GM12801 (cell line): ENCODE measurements around the gene NOTCH3.

Source experiments
- TF ChIP-seq, protein P1 (sequence below): IDR thresholded peaks from one replicate; pipeline ENCODE4 v1.5.1; 2011; ENCODE audit warnings: control low read depth; ENCODE audit not compliant: insufficient read length; ENCODE audit errors: extremely low read depth

NOTCH3 gene

DNA sequence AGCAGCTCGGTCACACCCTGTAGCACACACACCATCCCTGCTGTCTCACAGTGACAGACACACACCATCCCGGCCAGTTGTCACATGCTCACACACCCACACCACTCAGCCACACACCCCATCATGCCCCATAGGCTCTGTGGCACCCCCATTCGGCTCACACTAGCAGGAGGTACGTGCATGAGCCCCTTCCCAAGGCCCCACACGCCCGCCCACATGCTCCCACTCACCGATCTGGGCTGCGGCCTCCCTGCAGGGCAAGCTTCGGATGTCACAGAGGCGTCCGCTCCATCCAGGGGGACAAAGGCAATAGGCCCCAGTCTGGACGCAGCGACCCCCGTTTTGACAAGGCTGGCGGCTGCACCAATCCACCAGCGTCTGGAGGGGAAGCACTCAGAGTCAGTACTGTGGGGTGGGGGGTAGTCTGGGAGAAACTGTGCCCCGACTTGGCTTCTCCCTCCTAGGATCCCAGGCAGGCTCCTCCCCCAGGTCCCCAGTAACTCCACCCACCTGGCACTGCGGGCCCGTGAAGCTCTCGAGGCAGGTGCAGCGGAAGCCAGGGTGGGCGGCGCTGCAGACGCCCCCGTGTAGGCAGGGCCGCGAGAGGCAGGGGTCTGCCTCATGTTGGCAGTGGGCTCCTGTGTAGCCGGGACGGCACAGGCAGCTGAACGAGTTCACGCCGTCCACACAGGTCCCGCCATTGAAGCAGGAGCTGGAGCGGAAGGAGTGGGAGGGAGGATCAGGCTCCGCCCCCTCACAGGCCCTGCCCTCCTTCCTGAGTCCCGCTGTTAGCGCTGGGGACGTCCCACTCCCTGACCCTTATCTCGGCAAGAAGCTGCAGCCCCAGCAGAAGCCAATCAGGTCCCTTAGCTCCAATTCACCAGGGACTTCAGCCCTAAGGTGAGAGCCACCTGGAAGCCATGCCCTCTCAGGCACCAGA, 20.1 kb downstream of the NOTCH3 start:
- TF ChIP-seq, protein P1, sequence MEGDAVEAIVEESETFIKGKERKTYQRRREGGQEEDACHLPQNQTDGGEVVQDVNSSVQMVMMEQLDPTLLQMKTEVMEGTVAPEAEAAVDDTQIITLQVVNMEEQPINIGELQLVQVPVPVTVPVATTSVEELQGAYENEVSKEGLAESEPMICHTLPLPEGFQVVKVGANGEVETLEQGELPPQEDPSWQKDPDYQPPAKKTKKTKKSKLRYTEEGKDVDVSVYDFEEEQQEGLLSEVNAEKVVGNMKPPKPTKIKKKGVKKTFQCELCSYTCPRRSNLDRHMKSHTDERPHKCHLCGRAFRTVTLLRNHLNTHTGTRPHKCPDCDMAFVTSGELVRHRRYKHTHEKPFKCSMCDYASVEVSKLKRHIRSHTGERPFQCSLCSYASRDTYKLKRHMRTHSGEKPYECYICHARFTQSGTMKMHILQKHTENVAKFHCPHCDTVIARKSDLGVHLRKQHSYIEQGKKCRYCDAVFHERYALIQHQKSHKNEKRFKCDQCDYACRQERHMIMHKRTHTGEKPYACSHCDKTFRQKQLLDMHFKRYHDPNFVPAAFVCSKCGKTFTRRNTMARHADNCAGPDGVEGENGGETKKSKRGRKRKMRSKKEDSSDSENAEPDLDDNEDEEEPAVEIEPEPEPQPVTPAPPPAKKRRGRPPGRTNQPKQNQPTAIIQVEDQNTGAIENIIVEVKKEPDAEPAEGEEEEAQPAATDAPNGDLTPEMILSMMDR = no peak

DNA sequence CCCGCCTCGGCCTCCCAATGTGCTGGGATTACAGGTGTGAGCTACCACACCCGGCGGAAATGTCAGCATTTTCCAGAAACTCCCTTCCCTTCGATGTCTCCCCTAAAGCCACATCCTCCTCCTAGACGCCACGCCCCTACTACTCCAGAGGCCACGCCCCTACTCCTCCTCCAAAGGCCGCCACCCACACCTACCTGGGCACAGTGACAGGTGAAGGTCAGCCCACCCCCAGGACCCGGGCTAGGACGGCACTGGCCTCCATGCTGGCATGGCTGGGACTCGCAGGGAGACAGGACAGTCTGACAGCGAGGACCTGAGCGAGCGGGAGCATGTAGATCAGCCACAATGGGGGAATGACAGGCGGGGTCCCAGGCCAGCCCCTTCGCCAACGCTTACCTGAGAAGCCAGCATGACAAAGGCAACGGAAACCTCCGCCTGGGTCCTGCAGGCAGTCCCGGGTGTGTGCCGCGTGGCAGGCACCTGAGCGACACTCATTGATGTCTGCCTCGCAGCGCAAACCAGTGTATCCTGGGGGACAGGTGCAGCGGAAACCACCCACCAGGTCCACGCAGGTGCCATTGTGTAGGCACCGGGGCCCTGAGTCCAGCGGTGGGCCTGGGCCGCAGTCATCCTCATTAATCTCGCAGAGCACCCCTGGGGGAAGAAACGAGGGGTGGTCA, 22.0 kb downstream of the NOTCH3 start:
- TF ChIP-seq, protein P1 = no peak

DNA sequence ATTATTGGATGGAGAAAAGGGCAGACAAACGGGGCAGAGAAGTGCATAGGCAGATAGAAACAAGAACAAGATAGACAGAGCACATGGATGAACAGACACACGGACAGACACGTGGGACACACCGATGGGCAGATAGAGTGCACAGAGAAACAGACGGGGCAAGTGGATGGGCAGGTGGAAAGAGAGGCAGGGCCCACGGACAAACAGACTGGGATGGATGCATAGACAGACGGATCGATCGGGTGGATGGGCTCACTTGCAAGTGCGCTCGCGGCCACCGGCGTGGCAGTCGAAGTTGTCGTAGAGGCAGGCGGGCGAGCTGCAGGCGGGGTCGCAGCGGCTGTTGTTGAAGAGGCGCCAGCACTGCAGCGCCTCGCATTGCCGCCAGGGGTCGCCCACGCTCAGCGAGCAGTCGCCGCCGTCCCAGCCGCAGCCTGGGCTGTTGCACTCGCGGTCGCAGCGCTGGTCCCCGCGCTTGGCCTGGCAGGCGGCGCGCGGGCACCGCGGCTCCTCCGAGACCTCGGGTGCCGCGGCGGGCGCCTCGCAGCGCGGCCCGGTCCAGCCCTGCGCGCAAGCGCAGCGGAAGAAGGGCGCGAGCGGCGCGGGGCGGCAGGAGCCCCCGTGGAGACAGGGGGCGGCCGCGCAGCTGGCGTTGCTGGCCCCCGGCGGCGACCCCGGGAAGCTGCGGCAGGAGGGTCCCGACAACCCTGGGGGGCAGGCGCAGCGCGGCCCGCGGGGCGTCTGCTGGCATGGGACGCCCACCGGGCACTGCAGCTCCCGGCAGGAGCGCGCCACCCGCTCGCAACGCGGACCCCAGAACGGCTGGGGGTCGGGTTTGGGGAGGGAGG, 23.3 kb downstream of the NOTCH3 start:
- TF ChIP-seq, protein P1 = no peak

DNA sequence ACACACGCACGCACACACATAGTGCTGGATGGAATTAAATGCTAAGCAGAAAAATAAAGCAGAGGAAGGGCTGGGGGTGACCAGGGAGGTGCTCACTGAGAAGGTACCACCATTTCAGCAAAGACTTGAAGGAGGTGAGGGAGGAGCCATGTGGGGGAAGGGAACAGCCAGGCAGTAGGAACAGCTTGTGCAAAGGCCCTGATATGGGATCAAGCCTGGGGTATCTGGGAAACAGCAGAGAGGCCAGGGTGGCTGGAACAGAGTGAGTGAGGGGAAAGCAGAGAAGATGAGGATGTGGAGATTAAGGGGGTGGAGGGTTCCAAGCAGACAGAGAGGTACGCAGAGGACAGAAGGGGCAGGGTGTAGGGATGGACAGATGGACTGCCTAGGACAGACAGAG, 25.2 kb downstream of the NOTCH3 start:
- TF ChIP-seq, protein P1 = no peak

DNA sequence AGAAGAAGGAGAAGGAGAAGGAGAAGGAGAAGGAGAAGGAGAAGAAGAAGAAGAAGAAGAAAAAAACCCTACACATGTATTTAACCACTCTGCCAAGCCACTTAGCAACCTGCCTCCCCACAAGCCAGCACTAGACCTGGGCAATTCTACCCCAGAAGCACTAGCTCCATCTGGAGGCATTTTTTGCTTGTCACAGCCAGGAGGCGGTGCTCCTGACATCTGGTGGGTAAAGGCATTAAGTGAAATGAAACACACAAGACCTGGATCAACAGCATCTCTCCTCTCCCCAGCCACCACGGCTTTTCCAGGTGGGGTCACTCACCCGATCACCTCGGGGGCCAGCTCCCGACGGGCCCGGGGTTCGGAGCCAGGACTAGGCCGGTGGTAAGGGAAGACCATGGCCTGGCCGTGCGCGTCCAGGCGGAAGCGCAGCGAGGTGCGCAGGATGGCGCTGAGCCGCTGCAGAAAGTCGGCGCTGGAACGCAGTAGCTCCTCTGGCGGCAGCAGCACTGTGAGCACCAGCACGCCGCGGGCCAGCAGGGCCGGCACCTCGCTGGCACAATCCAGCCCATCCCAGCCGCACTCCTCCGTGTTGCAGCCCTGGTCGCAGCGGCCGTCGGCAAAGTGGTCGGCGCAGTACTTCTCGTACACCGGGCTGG, 26.9 kb downstream of the NOTCH3 start:
- TF ChIP-seq, protein P1 = no peak

DNA sequence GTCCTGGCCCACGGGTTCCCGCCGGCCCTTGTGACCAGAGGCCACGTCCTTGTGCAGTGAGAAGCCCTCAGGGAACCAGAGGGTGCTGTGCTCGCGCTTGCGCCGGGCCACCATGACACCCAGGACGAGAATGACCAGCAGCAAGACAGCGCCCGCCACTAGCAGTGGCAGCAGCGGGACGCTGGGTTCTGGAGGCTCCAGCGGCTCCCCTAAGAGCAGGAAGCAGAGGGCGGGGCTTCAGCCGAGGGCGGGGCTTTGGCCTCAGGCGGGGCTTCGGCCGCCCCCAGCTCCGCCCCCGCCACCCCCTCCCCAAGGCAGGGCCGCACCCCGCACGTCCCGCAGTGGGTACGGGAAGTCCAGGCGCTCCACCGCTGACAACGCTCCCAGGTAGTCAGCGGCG, 30.4 kb downstream of the NOTCH3 start:
- TF ChIP-seq, protein P1 = no peak
